Stimulated activated CD4-positive, alpha-beta T cell treated with anti-CD3 and anti-CD28 coated beads, Interleukin-1b, Interleukin-23, amount 100 ng/mL, for 24 hours (primary cell): ENCODE results near the gene DUSP28.
"Not testable (repeated sequence)": the region's sequence is repeated elsewhere in the genome, so short reads cannot be mapped to it uniquely, and the experiment has no call there.

Experiments
- DNase-seq, 4 experiments: peaks; one replicate each; pipeline ENCODE4 v3.0.0-alpha.2; 2020; ENCODE audit warnings: low read depth in 4 of 4, low spot score in 1 of 4

The DUSP28 gene, protein sequence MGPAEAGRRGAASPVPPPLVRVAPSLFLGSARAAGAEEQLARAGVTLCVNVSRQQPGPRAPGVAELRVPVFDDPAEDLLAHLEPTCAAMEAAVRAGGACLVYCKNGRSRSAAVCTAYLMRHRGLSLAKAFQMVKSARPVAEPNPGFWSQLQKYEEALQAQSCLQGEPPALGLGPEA

DNA sequence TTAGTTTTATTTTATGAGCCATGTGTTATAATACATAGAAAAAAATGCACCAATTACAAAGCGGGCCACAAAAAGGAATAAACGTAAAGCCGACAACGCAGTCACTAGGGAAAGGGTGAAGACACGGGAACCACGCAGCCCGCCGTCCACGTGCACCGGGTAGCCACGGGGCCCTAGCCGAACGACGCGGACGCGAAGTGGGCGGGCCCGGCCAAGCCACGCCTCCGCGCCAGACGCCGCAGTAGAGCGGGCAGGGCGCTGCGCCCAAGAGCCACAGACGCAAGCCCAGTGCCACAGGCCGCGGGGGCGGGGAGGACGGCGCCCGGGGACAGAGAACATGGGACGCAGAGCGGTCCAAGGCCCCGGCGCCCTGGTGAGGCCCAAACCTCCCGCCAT is at the start of gene DUSP28:
Gene DUSP28, plus strand, starts transcription at position 274 of the 396 bp plus-strand sequence. CDS start 328 bp downstream, outside the sequence.
- DNase-seq: peak; percentile 75 to 89 (median 79)

DNA sequence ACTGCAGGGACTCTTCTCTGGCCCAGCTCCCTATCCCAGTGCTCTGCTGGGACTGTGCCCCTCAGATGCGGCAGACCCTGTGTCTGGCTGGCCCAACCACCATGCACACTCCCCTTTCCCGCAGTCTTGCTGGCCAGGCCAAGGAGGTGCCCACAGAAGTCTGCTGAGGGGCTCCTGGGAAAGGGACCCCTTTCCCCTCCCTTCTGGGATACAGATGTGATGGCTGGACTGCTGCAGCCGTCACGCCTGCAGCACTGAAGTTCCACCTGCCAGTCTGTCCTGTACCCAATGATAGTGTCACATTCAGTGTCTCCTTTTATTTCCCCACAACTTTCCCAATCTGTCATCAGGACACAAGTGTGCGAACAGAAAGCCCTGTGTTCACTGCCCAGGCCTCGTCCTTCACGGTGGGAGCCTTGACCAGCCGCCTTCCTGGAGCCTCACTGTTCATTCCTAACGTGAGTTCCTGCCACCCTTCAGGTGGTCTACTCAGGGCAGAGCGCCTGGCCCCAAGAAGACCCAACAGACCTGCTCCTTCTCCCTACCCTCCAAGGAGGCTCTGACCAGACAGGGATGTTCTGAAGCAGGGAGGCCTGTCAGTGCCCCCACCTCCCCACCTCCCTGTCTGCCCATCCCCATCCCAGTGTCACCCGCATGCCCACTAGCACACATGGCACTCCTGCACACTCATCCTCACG is 49.5 kb upstream of the DUSP28 start:
- DNase-seq: no peak

DNA sequence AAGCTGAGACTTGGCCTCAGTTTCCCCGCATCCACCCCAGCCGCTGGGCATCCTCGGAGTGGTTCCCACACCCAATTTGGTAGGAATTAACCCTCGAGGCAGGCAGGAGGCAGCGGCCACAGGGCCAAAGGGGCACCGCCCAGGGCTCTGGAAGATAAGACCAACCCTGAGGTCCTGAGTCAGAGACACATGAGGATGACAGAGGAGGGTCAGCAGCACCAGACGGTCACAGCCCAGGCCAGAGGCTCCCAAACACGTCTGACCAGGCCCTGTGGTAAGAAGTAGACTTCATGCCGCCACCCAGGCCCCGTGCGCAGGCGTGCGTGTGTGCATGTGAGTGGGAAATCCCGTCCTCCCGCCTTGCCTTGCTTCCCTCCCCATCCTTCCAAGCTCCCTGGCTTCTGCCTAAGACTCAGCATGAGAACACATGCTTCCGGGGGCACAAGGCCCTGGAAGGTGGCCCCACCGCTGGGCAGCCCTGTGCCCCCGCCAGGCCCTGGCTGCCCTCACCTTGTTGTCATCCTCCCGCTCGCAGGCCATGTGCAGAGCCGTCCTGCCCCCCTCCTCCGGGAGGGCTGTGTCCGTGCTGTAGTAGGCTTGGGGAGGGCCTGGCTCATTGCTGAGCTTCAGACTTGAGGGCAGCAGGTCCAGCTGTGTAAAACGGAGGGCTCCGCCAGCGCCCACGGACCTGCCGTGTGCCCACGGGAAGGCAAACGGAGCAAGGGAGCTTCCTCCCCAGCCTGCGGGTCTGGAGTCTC is 48.6 kb upstream of the DUSP28 start:
- DNase-seq: no peak

DNA sequence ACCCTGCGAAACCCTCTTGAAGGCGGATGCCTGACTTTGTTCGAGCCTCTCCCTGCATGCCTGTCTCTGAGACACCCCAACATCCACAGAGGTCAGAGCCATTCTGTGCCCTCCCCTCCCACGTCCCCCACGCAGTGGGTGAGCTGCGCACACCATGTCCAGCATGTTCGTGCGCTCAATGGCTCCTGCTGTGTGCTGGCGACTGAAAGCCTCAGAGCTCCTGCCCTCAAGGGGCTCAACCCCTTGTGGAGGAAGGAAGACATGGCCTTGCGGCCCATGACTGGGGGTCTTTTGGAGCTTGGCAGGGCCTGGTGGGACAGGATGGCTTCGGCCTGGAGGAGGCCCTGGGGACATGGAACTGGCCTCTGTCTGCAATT is 48.1 kb upstream of the DUSP28 start:
- DNase-seq: no peak

DNA sequence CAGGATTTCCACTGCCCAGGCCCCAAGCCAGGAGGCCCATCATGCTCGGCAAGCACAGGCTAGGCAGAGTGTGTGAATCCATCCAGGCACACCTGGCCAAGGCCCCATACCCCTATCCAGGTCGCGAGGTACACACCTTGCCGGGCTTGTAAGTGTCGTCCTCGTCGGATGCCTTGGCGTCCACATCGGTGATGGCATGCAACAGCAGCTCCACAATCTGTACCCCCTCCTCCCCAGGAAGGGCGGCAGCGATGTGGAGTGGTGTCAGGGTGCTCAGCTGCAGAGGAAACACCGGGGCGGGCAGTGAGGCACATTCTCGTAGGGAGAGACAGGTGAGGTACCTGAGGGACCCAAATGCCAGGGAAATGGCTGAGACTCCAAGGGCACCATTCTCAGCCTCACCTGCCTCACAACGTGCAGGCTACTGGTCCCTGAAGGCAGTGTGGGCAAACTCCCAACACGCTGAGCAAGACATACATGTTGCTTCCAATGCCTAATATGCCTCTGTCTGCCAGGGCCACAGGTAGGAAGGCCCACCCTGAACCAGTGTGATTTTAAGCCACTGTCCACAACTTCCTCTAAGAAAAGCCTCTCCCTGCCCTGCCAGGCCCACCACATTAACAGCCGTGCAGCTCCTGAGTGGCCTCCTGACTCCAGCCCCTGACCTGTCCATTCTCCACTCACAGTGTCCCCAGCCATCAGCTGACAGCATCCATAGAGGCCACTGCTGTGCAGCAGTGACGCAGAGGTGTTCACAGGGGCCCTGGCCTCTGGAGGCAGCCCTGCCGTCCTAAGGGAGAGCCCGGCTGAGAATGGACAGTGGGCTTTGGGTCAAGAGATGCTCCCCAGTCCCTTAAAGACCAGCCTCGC is 47.3 kb upstream of the DUSP28 start:
- no peak for DNase-seq

DNA sequence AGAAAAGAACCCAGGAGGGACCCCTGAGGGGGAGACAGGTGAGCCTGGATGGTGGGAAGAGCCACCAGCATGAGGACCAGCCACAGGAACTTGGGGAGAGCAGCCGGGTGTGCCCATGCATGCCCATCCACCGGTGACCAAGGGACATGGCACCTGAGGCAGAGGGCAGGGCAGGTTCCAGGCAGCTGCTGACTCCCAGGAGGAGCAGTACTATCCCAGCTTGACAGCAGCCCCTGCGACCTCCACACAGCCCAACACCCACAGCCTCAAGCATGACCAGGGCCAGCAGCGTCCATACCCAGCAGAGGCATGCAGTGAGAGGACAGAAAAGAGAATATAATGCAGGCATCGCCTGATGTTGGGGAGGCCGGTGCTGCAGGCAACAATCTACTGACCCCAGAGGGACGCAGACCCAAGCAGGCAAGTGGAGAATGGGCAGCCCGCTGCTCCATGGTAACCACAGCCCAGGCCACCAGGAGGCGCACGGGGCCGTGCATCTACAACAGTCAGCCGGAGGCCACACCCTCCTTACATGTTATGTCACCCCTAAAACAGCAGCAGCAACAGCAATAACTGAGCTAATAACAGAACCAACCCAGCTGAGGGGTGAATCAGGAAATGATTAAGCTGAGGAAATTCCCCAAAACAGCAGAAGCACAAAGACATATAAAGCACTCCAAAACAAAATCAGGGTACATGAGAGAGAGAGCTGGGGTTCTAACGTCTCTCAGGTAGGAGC is 46.4 kb upstream of the DUSP28 start:
- DNase-seq: peak; percentile 57 to 77 (median 70)

DNA sequence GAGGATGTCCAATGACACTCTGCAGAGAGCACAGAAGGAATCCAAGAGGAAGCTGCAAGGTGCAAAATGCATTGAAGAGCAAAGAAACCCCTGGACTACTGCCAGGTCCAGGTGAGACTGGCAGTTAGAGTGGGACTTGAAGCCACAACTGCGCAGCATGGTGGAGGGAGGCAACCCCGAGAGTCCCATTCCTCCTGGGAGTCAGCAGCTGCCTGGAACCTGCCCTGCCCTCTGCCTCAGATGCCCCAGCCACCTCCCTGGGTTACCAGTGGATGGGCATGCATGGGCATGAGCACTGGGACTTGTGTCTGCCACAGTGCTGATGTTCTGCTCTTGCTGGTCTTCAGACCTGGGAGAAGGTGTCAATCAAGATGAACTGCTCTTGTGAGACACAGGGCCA is 45.5 kb upstream of the DUSP28 start:
- DNase-seq: no peak

DNA sequence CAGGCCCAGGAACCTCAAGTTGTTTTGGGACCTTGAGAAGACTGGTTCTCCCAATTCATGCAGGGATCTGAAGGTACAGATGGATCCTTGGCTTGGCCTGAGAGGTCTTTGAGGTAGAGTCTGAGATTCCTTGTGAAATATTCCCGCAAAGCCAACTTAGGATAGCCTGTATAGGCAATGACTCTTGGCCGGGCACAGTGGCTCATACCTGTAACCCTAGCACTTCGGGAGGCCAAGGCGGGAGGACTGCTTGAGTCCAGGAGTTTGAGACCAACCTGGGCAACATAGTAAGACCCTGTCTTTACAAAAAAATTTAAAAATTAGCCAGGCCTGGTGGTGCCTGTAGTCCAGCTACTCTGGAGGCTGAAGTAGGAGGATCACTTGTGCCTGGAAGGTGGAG is 42.8 kb upstream of the DUSP28 start:
- DNase-seq: no peak

DNA sequence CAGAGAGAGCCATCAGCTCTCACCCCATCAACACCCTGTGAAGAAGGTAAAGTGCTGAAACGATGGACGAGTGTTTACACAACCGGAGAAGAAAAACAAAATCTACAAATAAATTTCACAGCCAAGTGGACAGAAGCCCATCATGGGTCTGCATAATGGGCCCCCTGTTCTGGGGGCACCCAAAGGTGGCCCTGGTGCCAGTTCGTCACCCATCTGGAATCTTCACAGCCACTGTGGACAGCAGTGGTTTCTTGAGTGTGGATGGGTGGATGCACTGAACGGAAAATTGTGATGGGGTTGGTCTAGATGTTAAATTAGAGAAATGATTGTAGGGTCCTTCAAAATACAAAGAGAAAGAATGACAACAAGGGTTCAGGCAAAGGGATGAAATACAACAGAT is 41.2 kb upstream of the DUSP28 start:
- no peak for DNase-seq

DNA sequence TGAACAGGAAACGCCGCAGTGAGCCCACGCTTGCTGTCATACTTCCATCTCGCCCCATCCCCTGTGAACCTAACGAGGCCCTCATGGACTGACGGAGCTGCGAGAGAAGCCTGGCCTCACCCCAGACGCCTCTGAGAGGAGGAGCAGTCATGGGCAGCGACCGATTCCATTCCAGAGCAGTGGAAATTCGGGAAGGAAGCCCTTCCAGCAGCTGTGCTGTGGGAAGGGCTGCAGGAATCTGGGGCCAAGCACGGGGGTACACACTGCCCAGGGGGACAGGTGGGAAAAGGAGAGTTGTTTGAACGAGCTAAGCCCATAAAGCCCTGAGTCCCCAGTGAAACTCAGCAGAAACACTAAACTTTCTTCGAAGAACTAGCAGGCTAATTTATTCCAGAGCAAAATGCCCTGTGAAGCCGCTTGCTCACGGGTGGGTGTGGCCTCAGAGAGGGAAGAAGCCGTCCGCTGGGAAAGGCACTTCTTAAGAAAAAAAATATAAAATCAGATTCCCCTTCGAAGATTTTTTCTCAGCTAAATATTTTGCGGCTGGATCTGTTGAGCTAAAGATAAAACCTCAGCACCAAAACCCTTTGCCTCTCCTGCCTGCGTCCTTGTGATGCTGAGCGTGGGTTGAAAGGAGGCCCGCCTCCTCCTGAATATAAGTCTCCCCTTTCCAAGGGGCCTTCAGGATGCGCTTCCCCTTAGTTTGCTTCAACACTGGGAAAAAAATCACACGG is 40.6 kb upstream of the DUSP28 start:
- DNase-seq: no peak

DNA sequence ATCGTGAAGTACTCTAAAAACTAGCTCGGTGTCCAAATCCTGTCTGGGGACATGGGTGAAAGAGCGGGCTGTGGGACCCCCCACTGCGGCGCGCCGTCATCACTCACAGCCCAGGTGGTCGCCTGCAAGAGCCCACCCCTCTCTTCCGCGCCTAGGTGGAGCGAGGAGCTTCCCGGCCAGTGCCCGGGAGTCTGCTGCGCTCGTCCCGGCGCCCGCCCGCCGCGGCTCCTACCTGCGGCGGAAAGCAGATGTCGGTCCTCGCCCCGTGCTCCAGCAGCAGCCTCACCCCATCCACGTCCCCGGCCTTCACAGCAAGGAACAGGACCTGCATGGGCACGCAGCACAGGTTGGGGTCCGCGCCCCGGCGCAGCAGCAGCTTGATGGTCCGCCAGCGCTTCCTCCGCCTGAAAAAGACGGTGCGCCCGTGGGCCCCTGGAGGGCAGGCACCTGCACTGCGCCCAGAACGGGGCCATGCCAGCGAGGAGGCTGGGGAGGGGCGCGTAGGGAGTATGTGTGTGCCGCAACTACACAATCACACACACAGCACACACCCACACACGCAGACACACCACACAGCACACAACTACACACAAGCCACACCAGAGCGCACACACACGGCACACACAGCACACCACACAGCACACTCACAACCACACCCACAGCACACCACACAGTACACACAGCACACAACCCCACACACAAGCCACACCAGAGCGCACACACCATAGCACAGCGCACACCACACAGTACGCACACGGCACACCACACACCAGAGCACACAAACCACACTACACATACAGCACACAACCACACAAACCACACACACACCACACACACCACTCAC is 39.8 kb upstream of the DUSP28 start:
- no peak for DNase-seq

DNA sequence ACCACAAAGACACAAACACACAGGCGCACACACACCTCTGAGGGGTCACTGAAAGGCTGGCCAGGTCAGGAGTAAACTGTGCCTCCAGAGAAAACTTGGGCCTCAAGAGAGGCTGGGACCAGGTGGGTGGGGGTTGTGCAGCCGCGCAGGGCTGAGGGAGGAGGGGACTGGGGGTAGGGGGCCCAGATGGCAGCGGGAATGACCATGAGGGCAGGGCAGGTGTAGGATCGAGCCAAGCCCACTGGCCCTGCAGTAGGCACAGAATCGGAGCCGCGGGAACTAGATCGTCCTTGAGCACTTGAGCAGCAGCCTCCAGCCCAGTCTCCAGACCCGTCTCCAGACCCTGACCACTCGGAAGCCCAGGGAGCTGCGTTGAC is 39.2 kb upstream of the DUSP28 start:
- no peak for DNase-seq

DNA sequence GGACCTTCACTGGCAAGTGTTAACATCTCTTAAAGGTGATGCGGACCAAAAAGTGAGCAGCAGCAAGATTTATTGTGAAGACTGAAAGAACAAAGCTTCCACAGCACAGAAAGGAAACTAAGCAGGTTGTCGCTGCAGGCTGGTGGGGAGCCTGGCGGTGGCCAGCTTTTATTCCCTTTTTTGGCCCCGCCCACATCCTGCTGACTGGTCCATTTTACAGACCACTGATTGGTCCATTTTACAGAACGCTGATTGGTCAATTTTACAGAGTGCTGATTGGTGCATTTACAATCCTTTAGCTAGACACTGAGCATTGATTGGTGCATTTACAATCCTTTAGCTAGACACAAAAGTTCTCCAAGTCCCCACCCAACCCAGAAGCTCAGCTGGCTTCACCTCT is 38.3 kb upstream of the DUSP28 start:
- DNase-seq: not testable (repeated sequence)

DNA sequence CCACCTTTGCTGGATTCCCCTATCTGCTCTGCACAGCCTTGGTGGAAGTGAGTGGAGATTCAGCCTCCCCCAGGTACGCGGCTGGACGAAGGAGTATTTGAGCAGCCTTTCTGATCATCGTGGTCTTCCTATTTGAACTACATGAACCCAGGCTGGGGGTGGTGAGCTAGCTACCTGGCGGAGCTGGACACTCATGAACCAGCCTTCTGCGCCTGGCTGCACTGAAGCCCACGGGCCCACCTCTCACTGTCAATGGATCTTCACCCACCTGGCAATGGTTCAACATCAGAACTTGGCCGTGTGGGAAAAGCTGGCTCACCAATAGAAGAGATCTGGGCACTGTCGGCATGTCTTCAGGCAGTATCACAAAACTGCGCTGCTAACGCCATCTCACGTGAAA is 37.8 kb upstream of the DUSP28 start:
- no peak for DNase-seq

DNA sequence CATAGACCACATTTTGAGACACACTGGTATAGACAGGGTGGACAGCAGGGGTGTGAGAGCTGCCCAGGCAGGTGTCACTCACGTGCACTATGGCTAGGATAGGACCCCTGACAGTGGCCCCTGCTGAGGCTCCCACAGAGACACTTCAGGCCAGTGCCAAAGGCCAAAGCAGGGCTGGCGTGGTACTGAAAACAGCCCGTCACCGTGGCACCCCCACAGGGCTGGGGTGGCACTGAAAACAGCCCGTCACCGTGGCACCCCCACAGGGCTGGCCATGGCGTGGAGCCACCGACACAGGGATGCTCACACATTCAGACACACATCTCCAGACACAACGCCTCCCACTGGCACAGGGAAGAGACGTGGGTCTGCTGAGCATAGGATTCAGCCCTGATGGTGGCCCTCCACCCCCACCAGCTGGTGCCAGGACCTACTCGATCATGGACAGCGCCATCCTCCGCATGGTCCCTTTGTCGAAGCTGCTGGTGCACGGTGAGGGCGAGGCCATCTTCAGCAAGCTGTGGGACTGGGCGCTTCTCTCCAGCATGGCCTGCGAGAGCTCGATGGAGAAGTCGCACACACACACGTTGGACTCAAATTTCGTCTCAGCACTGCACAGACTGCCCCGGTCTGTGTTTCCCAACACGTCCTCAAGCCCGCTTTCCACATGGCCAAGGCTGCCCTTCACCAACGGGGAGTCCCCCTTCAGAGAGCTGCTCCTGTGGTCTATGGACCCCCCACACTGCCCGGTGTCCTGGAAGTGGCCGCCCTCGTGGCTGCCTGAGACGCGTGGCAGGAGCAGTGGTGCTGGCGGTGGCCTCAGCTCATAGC is 36.5 kb upstream of the DUSP28 start:
- DNase-seq: no peak

DNA sequence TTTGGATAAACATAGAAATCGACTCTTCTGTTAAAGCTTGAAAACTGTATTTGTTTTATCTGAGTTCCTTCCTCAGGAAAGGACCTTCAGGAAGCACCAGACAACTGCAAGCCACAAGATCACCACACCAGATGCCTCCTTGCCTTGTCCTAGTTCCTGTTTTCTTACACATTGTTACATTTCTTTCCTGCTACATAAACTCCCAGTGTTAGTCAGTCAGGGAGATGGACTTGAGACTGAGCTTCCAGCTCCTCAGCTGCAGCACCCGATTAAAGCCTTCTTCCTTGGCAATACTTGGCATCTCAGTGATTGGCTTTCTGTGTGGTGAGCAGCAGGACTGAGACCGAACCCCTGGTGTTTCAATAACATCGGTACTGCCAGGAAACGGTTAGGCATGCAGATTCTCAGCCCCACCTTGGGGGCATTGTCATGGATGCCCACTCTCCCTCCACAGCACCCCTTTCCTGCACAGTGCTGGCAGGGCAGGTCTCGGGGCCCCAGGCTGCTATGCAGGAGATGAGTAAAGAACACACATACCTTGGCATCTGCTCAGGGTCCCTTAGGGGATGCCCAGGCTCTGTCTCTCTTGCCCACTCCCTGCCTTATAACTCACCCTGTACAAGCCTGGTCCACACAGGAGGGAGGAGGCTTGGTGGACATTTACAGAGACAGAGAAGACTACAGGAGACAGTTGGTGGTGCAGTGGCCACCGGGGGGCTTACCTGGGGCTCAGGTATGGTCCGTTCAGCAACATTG is 35.0 kb upstream of the DUSP28 start:
- no peak for DNase-seq

DNA sequence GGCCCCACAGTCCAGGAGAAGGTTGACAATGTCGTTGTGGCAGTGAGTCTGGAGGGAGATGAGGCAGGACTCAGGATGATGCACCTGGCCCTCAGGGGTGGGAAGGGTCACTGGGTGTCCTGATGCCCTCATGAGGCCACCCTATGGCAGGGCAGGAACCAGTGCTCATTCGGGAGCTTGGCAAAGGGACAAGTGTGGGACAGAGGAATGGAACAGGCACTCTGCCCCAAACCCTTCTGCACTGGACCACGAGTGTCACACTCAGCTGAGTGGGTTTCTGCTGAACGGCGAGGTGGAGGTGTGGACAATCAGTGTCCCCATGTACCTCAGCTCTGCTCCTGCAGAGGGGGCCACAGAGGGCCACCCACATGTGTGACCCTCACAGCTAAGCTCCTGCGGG is 34.4 kb upstream of the DUSP28 start:
- DNase-seq: no peak

DNA sequence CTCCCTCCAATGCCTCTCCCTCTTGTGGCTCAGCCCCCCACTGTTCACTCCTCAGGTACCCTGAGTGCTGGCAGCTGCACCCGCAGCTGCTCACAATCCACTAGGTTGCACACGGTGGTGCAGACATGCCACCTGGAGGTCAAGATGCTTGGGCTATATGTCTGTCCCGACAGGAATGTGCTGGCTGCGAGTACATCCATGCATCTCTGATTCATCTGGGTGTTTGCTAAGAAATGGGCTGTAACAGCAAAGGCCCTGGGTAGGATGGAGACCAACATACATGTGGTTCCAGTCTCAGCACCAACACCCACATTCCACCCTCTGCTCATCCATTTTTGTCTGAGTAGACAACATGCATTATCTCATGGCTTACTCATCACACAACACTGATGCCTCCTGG is 33.6 kb upstream of the DUSP28 start:
- no peak for DNase-seq
